Trophoblast cell (in vitro differentiated cells and primary cell): ENCODE measurements around the gene NR1I3.

Source experiments
- DNase-seq, 2 donors: peaks; one replicate each; pipeline ENCODE4 v3.0.0-alpha.2; 2016
- H2AFZ ChIP-seq: 2 replicates; pipeline ENCODE4 v1.6.1; 2013; ENCODE audit warnings: low read length, moderate library complexity, mild to moderate bottlenecking; ENCODE audit not compliant: insufficient read depth, poor library complexity
- H2AK5ac ChIP-seq: 2 replicates; pipeline ENCODE4 v1.6.1; 2013; ENCODE audit warnings: mild to moderate bottlenecking, low read length
- H2BK120ac ChIP-seq: 2 replicates; pipeline ENCODE4 v1.6.1; 2013; ENCODE audit warnings: low read length, mild to moderate bottlenecking, moderate library complexity; ENCODE audit not compliant: insufficient read depth, poor library complexity
- H2BK12ac ChIP-seq: 2 replicates; pipeline ENCODE4 v1.6.1; 2013; ENCODE audit warnings: mild to moderate bottlenecking, low read length, moderate library complexity
- H2BK5ac ChIP-seq: 2 replicates; pipeline ENCODE4 v1.6.1; 2013; ENCODE audit warnings: low read length, low read depth, moderate library complexity, mild to moderate bottlenecking; ENCODE audit not compliant: poor library complexity
- H3K14ac ChIP-seq: 2 replicates; pipeline ENCODE4 v1.6.1; 2013; ENCODE audit warnings: mild to moderate bottlenecking, low read length
- H3K18ac ChIP-seq: 2 replicates; pipeline ENCODE4 v1.6.1; 2013; ENCODE audit warnings: mild to moderate bottlenecking, low read length
- H3K23ac ChIP-seq: 2 replicates; pipeline ENCODE4 v1.6.1; 2013; ENCODE audit warnings: low read length
- H3K27ac ChIP-seq: 2 replicates; pipeline ENCODE4 v1.5.1; 2013; ENCODE audit warnings: low read depth, mild to moderate bottlenecking, inconsistent platforms, low read length, moderate library complexity
- H3K27me3 ChIP-seq: 2 replicates; pipeline ENCODE4 v1.6.1; 2013; ENCODE audit warnings: inconsistent platforms, mild to moderate bottlenecking, low read length, moderate library complexity; ENCODE audit not compliant: insufficient read depth
- H3K36me3 ChIP-seq, 2 experiments: 1 replicate in 1 of 2; 2 replicates in 1 of 2; pipeline ENCODE4 v1.6.1; 2013; ENCODE audit warnings: low read length in 2 of 2, mild to moderate bottlenecking in 2 of 2, moderate library complexity in 1 of 2; ENCODE audit not compliant: insufficient read depth in 2 of 2, control insufficient read depth in 1 of 2
- H3K4ac ChIP-seq: 2 replicates; pipeline ENCODE4 v1.6.1; 2013; ENCODE audit warnings: low read depth, mild to moderate bottlenecking, low read length, moderate library complexity
- H3K4me1 ChIP-seq, 2 experiments: 1 replicate in 1 of 2; 2 replicates in 1 of 2; pipeline ENCODE4 v1.6.1; 2013; ENCODE audit warnings: low read length in 2 of 2, mild to moderate bottlenecking in 2 of 2, moderate library complexity in 1 of 2; ENCODE audit not compliant: insufficient read depth in 2 of 2, control insufficient read depth in 1 of 2
- H3K4me2 ChIP-seq: 2 replicates; pipeline ENCODE4 v1.6.1; 2013; ENCODE audit warnings: inconsistent platforms, mild to moderate bottlenecking, low read length, moderate library complexity
- H3K4me3 ChIP-seq: 2 replicates; pipeline ENCODE4 v1.5.1; 2013; ENCODE audit warnings: mild to moderate bottlenecking, low read depth, low read length, inconsistent platforms
- H3K79me1 ChIP-seq: one replicate; pipeline ENCODE4 v1.6.1; 2013; ENCODE audit warnings: low read length
- H3K79me2 ChIP-seq: 2 replicates; pipeline ENCODE4 v1.6.1; 2013; ENCODE audit warnings: low read length, mild to moderate bottlenecking; ENCODE audit not compliant: control insufficient read depth, insufficient read depth, poor library complexity
- H3K9ac ChIP-seq: 2 replicates; pipeline ENCODE4 v1.6.1; 2013; ENCODE audit warnings: mild to moderate bottlenecking, low read length
- H3K9me3 ChIP-seq: 2 replicates; pipeline ENCODE4 v1.6.1; 2013; ENCODE audit warnings: low read depth, mild to moderate bottlenecking, control low read depth, inconsistent platforms, low read length; ENCODE audit not compliant: insufficient read depth
- H4K12ac ChIP-seq: 2 replicates; pipeline ENCODE4 v1.6.1; 2013; ENCODE audit warnings: low read depth, mild to moderate bottlenecking, low read length, moderate library complexity
- H4K8ac ChIP-seq: 2 replicates; pipeline ENCODE4 v1.6.1; 2013; ENCODE audit warnings: low read depth, mild to moderate bottlenecking, low read length, moderate library complexity
- H4K91ac ChIP-seq: one replicate; pipeline ENCODE4 v1.6.1; 2013; ENCODE audit warnings: low read depth, mild to moderate bottlenecking, low read length, moderate library complexity
- WGBS: extraction: QIAGEN DNeasy Blood & Tissue Kit; methylation state at CpG from one replicate; pipeline ENCODE4 v1.1.7; 2013; ENCODE audit warnings: missing lambda C conversion rate; ENCODE audit not compliant: insufficient read length, insufficient coverage; ENCODE audit errors: extremely low coverage; 5-methylcytosine and 5-hydroxymethylcytosine counted together

Gene NR1I3

DNA sequence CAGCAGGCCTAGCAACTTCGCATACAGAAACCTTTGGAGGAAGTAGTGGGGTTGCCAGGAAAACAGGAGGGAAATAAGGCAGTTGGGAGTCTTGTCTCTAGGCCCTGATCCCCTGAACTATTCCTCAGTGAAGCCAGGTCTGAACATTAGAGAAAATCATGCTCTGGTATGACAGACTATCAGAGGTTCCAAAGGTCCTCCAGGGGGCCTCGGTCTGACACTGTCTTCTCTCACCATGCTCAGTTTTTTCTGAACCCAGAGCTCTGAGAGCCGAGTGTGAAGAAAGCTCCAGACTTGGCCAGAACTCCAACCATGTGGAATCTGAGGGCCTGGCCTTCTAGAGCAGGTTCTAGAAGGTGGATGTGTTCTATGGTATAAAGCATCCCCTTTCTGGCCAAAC is 8.1 kb downstream of the NR1I3 start:
- no peak overlapping the region for H2AFZ ChIP-seq
- no peak overlapping the region for H4K8ac ChIP-seq
- DNase-seq = no peak
- no peak overlapping the region for H4K12ac ChIP-seq
- peaks cover 5% of the 10 kb centered on the region for H3K79me2 ChIP-seq
- H3K36me3 ChIP-seq = peaks cover 10 to 17% of the 10 kb centered on the region in 2 experiments
- no peak overlapping the region for H3K9ac ChIP-seq
- no peak overlapping the region for H3K23ac ChIP-seq
- no peak overlapping the region for H2BK12ac ChIP-seq
- no peak overlapping the region for H3K18ac ChIP-seq
- peaks cover 15% of the 10 kb centered on the region for H3K79me1 ChIP-seq
- no peak overlapping the region for H2BK5ac ChIP-seq
- no peak overlapping the region for H3K4me2 ChIP-seq
- no peak overlapping the region for H2AK5ac ChIP-seq
- H3K27ac ChIP-seq = no peak overlapping the region
- WGBS = no CpG with 5 or more reads among the region's 3 CpGs
- no peak overlapping the region for H4K91ac ChIP-seq
- H3K14ac ChIP-seq = no peak overlapping the region
- no peak overlapping the region for H3K4ac ChIP-seq
- H3K4me1 ChIP-seq = peaks cover 23 to 25% of the 10 kb centered on the region in 2 experiments
- no peak overlapping the region for H3K4me3 ChIP-seq
- no peak overlapping the region for H2BK120ac ChIP-seq
- no peaks in the 10 kb centered on the region for H3K27me3 ChIP-seq
- H3K9me3 ChIP-seq = peaks cover 1% of the 10 kb centered on the region

- Histone ChIP-seq H3K18ac (peak overlapping the region; percentile 31), H3K4ac (no peak overlapping the region), H2BK5ac (no peak overlapping the region), H3K79me1 (peaks cover 18% of the 10 kb centered on the region), H3K27me3 (no peaks in the 10 kb centered on the region), H4K12ac (no peak overlapping the region), H2BK12ac (peak overlapping the region; percentile 47), H3K14ac (no peak overlapping the region), H3K4me2 (no peak overlapping the region), H4K8ac (peak overlapping the region; percentile 21), H3K9me3 (peaks cover under 1% of the 10 kb centered on the region), H3K9ac (no peak overlapping the region), H4K91ac (peak overlapping the region; percentile 28), H3K23ac (no peak overlapping the region), H2BK120ac (no peak overlapping the region), H3K36me3 (peaks cover 10 to 17% of the 10 kb centered on the region in 2 experiments), H2AK5ac (no peak overlapping the region), H2AFZ (no peak overlapping the region), H3K27ac (no peak overlapping the region), H3K4me3 (no peak overlapping the region), H3K4me1 (peaks cover 23 to 27% of the 10 kb centered on the region in 2 experiments), H3K79me2 (peaks cover 5% of the 10 kb centered on the region)
- DNase-seq = no peak
- no CpG with 5 or more reads among the region's 7 CpGs for WGBS
These were observed 10.0 kb downstream of the NR1I3 start for GRCh38 chr1:161228032-161228431.

DNA sequence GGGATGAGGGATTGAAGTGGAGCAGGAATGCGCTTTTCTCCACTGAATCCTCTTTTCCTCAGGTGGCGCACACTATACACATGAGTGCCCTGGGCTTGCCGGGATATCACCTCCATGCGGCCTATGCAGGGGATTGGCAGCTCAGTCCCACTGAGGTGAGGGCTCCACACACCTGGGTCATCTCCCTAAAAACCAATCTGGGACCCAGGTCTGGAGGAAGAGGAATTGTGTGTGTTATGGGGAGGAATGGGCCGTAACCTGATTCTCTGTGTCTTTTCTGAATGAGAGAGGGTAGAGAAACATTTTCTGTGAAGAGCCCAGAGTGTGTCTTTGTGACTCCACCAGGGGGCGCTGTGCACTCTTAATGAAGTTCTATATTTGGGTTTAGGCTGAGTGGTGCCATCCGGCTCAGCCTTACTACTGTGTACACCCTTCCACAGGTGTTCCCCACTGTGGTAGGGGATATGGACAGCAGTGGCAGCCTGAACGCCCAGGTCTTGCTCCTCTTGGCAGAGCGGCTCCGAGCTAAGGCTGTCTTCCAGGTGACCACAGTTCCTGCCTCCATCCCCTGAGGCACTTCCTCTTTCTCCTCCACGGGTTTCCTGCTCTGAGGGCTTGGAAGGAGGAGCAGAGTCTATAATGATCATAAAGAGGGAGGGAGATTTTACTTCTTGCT is 10.7 kb downstream of the NR1I3 start:
- WGBS = no CpG with 5 or more reads among the region's 11 CpGs
- H4K12ac ChIP-seq = peak overlapping the region; percentile 7
- peak overlapping the region; percentile 28 for H2BK12ac ChIP-seq
- H3K9ac ChIP-seq = no peak overlapping the region
- H3K4me2 ChIP-seq = peak overlapping the region; percentile 49
- peak overlapping the region; percentile 2 for H2AFZ ChIP-seq
- peak overlapping the region; percentile 12 for H3K18ac ChIP-seq
- no peak overlapping the region for H3K27ac ChIP-seq
- peaks cover 20% of the 10 kb centered on the region for H3K79me1 ChIP-seq
- H3K79me2 ChIP-seq = peaks cover 5% of the 10 kb centered on the region
- H3K14ac ChIP-seq = peak overlapping the region; percentile 13
- no peaks in the 10 kb centered on the region for H3K9me3 ChIP-seq
- no peaks in the 10 kb centered on the region for H3K27me3 ChIP-seq
- H2BK120ac ChIP-seq = no peak overlapping the region
- no peak overlapping the region for H3K23ac ChIP-seq
- H3K4me1 ChIP-seq = peaks cover 23 to 27% of the 10 kb centered on the region in 2 experiments
- H2AK5ac ChIP-seq = peak overlapping the region; percentile 25
- peak overlapping the region; percentile 73 for H4K91ac ChIP-seq
- no peak overlapping the region for H3K4ac ChIP-seq
- H3K36me3 ChIP-seq = peaks cover 10 to 17% of the 10 kb centered on the region in 2 experiments
- no peak overlapping the region for H3K4me3 ChIP-seq
- H2BK5ac ChIP-seq = no peak overlapping the region
- DNase-seq = peak; percentile 66 to 90
- peak overlapping the region; percentile 63 for H4K8ac ChIP-seq

DNA sequence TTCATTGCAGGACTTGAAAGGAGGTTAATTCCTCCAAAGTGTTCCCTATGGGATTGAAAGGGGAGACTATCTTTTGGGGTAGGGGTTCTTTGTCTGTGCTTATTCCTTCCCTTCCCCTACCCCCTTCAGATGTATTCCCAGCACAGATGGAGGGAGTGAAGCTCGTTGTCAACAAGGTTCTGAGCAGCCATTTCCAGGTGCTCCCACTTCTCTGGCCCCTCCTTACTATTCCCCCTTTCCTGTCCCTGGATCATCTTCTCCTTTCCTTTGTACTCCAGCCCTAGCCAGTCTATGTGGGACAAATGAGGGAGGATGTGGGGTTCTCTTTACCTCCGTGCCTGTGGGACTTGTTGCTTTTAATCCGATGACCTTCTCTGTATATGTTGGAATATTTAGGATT is 11.2 kb downstream of the NR1I3 start:
- Histone ChIP-seq H2BK120ac (peak overlapping the region; percentile 44), H3K36me3 (peaks cover 10 to 17% of the 10 kb centered on the region in 2 experiments), H4K91ac (peak overlapping the region; percentile 98), H3K27me3 (no peaks in the 10 kb centered on the region), H4K12ac (peak overlapping the region; percentile 84), H3K79me1 (peaks cover 22% of the 10 kb centered on the region), H3K23ac (no peak overlapping the region), H4K8ac (peak overlapping the region; percentile 98), H3K18ac (no peak overlapping the region), H3K4me3 (no peak overlapping the region), H3K79me2 (peaks cover 5% of the 10 kb centered on the region), H2AFZ (peak overlapping the region; percentile 93), H2AK5ac (peak overlapping the region; percentile 32), H3K4me2 (peak overlapping the region; percentile 85), H3K9ac (no peak overlapping the region), H3K4ac (no peak overlapping the region), H3K27ac (no peak overlapping the region), H2BK5ac (peak overlapping the region; percentile 11), H3K9me3 (no peaks in the 10 kb centered on the region), H2BK12ac (peak overlapping the region; percentile 68), H3K14ac (peak overlapping the region; percentile 70), H3K4me1 (peaks cover 23 to 27% of the 10 kb centered on the region in 2 experiments)
- no CpG with 5 or more reads among the region's 3 CpGs for WGBS
- no peak for DNase-seq
